ENCODE measurements around the gene DLST.

- TF ChIP-seq CTCF (conservative IDR thresholded peaks at IDR 0.05) (no peak), EZH2 (IDR thresholded peaks at IDR 0.05; ENCODE audit: low read depth) (no peak)
These were observed 38.1 kb upstream of the DLST start for GRCh38 chr14:74843653-74844052.
